ENCODE data around the gene MOB1B.
A peak's percentile ranks its signal among the peaks of the same experiment; 100 is the strongest.

The MOB1B gene

DNA sequence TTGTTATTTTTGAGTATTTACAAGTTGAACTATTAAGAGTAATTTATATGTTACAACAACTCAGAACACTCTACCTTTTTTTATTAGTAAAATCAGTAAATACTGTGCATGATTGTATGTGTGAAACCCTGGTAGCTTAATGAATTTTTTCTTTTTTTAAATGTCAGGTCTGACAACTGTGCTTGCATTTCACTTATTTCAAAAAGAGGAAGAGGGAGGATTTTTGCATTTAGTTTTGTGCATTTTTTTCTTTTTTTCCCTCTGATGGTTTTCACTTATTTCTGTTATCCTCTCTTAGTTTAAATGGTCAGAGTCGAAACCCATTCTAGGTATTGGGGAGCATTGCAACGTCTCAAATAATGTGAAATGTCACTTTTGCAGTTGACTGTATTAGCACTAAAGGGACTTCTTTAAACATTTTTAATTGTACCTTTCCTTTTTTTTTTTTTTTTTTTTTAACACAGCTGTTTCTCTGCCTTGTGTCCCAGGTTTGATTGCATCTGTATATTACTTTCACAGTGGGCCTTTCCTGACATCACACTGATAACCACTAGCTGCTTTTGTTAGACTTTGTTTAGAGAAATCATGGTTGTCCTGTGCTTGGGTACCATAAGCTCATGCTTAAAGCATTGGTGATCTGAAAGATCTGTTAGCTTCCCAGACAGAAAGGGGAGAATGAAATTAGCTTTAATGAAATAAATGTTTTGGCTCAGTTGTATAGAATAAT is 28.5 kb downstream of the MOB1B start:
- H3K27me3 Mint-ChIP-seq = no peaks in the 10 kb centered on the region
- H3K36me3 Mint-ChIP-seq = peaks cover 5% of the 10 kb centered on the region
- no peak overlapping the region for H3K4me3 Mint-ChIP-seq
- peaks cover 38% of the 10 kb centered on the region for H3K4me1 Mint-ChIP-seq (ENCODE audit: low read depth)
- no peaks in the 10 kb centered on the region for H3K9me3 Mint-ChIP-seq (ENCODE audit: low read depth)
- no peak overlapping the region for H3K27ac Mint-ChIP-seq

DNA sequence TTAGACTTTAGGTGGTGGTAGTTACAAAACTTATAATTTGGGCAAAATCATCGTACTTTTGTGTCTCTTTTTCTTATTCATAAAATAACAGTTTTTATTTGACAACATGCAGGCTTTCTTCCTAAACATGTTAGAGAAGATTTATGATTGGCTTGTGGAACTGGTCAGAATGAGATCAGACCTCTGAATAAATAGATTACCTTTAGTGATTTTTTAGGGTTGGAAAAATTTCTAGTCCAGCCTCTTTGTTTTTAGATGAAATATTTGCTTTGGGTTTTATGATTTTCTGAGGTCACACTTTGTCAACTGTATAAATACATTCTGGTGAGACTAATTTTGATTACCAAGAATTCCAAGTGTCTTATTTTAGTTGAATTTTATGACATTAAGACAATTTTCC is 29.2 kb downstream of the MOB1B start:
- no peaks in the 10 kb centered on the region for H3K9me3 Mint-ChIP-seq (ENCODE audit: low read depth)
- no peaks in the 10 kb centered on the region for H3K27me3 Mint-ChIP-seq
- no peak overlapping the region for H3K27ac Mint-ChIP-seq
- peaks cover 6% of the 10 kb centered on the region for H3K36me3 Mint-ChIP-seq
- H3K4me1 Mint-ChIP-seq (ENCODE audit: low read depth) = peaks cover 34% of the 10 kb centered on the region
- no peak overlapping the region for H3K4me3 Mint-ChIP-seq

DNA sequence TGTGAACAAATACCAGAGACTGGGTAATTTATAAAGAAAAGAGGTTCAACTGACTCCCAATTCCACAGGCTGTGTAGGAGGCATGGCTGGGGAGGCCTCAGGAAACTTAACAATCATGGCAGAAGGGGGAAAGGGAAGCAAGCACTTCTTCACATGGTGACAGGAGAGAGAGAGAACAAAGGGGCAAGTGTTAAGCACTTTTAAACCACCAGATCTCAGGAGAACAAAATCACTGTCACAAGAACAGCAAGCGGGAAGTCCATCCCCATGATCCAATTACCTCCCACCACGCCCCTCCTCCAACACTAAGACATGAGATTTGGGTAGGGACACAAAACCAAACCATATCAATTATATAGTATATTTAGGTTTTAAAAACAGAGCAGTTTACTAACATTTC is 30.8 kb downstream of the MOB1B start:
- H3K4me3 Mint-ChIP-seq = no peak overlapping the region

GRCh38 chr4:70935038-70935695 is 33.0 kb downstream of the MOB1B start:
- no peaks in the 10 kb centered on the region for H3K27me3 Mint-ChIP-seq
- H3K4me3 Mint-ChIP-seq = no peak overlapping the region
- H3K36me3 Mint-ChIP-seq = peaks cover 11% of the 10 kb centered on the region
- H3K27ac Mint-ChIP-seq = no peak overlapping the region
- peaks cover 24% of the 10 kb centered on the region for H3K4me1 Mint-ChIP-seq (ENCODE audit: low read depth)
- H3K9me3 Mint-ChIP-seq (ENCODE audit: low read depth) = no peaks in the 10 kb centered on the region

More for the DNA sequence above, 30.8 kb downstream of the MOB1B start:
- Mint-ChIP-seq H3K27ac (no peak overlapping the region), H3K27me3 (no peaks in the 10 kb centered on the region), H3K36me3 (peaks cover 9% of the 10 kb centered on the region), H3K9me3 (ENCODE audit: low read depth) (no peaks in the 10 kb centered on the region), H3K4me1 (ENCODE audit: low read depth) (peaks cover 30% of the 10 kb centered on the region)

GRCh38 chr4:70936200-70936787 is 34.1 kb downstream of the MOB1B start:
- Mint-ChIP-seq H3K36me3 (peaks cover 15% of the 10 kb centered on the region), H3K27ac (peak overlapping the region; percentile 59), H3K27me3 (no peaks in the 10 kb centered on the region), H3K9me3 (ENCODE audit: low read depth) (no peaks in the 10 kb centered on the region), H3K4me1 (ENCODE audit: low read depth) (peaks cover 15% of the 10 kb centered on the region), H3K4me3 (no peak overlapping the region)

- no peak overlapping the region for H3K27ac Mint-ChIP-seq
Measured at GRCh38 chr4:70938086-70938485, 35.9 kb downstream of the MOB1B start.

GRCh38 chr4:70940134-70940533 is 38.0 kb downstream of the MOB1B start:
- Mint-ChIP-seq H3K9me3 (ENCODE audit: low read depth) (no peaks in the 10 kb centered on the region), H3K4me3 (no peak overlapping the region), H3K27ac (no peak overlapping the region), H3K27me3 (no peaks in the 10 kb centered on the region), H3K36me3 (peaks cover 19% of the 10 kb centered on the region), H3K4me1 (ENCODE audit: low read depth) (peaks cover 23% of the 10 kb centered on the region)

More at GRCh38 chr4:70938086-70938485, 35.9 kb downstream of the MOB1B start:
- no peak overlapping the region for H3K4me3 Mint-ChIP-seq
- H3K9me3 Mint-ChIP-seq (ENCODE audit: low read depth) = no peaks in the 10 kb centered on the region
- H3K4me1 Mint-ChIP-seq (ENCODE audit: low read depth) = peaks cover 17% of the 10 kb centered on the region
- peaks cover 13% of the 10 kb centered on the region for H3K36me3 Mint-ChIP-seq
- H3K27me3 Mint-ChIP-seq = no peaks in the 10 kb centered on the region

DNA sequence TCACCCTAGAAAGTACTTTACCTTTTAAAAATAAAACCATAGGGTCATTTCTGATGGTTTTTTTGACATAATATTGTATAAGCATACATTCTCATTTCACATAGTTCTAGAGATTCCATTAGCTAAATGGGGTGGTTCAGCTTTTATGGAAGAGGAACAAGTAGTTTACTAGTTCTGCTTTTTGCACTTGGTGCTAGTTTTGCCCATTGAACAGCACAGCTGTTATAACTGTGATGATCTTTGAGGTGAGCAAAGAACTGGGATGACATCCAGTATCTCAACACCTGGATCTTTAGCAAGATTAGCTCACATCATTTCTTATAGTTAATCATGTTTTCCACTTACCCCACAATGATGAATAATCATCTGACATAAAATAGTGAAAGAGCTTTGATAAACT is 40.9 kb downstream of the MOB1B start:
- Mint-ChIP-seq H3K27ac (no peak overlapping the region), H3K4me3 (no peak overlapping the region), H3K9me3 (ENCODE audit: low read depth) (no peaks in the 10 kb centered on the region), H3K27me3 (no peaks in the 10 kb centered on the region), H3K4me1 (ENCODE audit: low read depth) (peaks cover 15% of the 10 kb centered on the region), H3K36me3 (peaks cover 15% of the 10 kb centered on the region)

- Mint-ChIP-seq H3K36me3 (peaks cover 13% of the 10 kb centered on the region), H3K4me3 (no peak overlapping the region), H3K27ac (no peak overlapping the region), H3K9me3 (ENCODE audit: low read depth) (no peaks in the 10 kb centered on the region), H3K4me1 (ENCODE audit: low read depth) (peaks cover 18% of the 10 kb centered on the region), H3K27me3 (no peaks in the 10 kb centered on the region)
Measured at GRCh38 chr4:70945046-70945445, 42.9 kb downstream of the MOB1B start.

- Mint-ChIP-seq H3K4me1 (ENCODE audit: low read depth) (peaks cover 19% of the 10 kb centered on the region), H3K36me3 (peaks cover 12% of the 10 kb centered on the region), H3K27ac (no peak overlapping the region), H3K9me3 (ENCODE audit: low read depth) (no peaks in the 10 kb centered on the region), H3K27me3 (no peaks in the 10 kb centered on the region), H3K4me3 (no peak overlapping the region)
Measured at GRCh38 chr4:70945452-70946055, 43.4 kb downstream of the MOB1B start.

- H3K4me1 Mint-ChIP-seq (ENCODE audit: low read depth) = peaks cover 20% of the 10 kb centered on the region
- H3K27ac Mint-ChIP-seq = no peak overlapping the region
- no peaks in the 10 kb centered on the region for H3K27me3 Mint-ChIP-seq
- peaks cover 9% of the 10 kb centered on the region for H3K36me3 Mint-ChIP-seq
- no peak overlapping the region for H3K4me3 Mint-ChIP-seq
- H3K9me3 Mint-ChIP-seq (ENCODE audit: low read depth) = no peaks in the 10 kb centered on the region
Measured at GRCh38 chr4:70946939-70947338, 44.8 kb downstream of the MOB1B start.

DNA sequence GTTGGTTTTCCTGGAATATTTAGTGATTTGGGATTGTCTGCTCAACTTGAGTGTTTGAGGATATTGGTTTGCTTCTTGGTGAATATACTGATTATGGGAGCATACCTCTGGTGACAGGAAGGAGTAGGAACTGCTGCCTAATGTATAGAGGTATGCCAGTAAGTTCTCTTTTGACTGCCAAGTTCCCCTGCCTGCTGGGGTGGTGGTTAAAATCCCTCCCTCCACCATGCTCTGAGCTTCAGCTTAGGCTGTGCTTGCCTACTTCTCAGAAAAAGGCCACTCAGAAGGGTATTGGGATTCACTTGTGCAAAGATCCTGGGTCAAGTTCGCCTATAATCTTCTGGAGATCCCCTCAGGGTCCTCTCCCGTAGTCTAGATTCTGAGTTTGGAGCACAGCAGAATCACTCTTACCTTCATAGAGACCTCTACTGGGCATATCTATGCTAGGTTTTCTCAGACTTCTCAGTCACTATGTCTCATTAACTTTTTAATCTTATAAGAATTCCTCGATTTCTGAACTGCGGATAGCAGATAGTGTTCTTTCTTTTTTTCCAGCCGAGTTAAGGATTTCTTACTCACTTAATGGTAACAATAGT is 46.6 kb downstream of the MOB1B start:
- H3K27ac Mint-ChIP-seq = no peak overlapping the region

DNA sequence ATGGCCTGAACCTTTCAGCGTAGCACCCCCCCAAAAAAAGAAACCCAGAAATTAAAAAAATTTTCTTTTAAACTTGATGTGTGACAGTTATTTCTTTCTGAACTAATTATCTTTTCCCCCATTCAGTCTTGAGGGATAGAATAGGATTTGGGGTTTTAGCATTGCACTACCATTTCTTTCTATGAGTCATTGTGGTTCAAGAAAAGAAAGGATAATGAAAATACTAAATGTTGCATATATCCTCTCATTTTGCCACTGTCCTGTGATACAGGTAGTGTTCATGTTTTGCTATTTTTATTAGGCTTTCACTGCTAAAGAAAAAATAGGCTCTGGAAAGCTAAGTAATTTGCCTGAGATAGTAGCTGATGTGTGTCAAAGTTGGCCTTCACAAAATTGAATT is 51.9 kb downstream of the MOB1B start:
- H3K36me3 Mint-ChIP-seq = peaks cover 3% of the 10 kb centered on the region
- no peak overlapping the region for H3K4me3 Mint-ChIP-seq
- H3K27me3 Mint-ChIP-seq = no peaks in the 10 kb centered on the region
- H3K9me3 Mint-ChIP-seq (ENCODE audit: low read depth) = no peaks in the 10 kb centered on the region
- no peak overlapping the region for H3K27ac Mint-ChIP-seq
- peaks cover 8% of the 10 kb centered on the region for H3K4me1 Mint-ChIP-seq (ENCODE audit: low read depth)

More for the DNA sequence above, 46.6 kb downstream of the MOB1B start:
- Mint-ChIP-seq H3K9me3 (ENCODE audit: low read depth) (no peaks in the 10 kb centered on the region), H3K4me3 (no peak overlapping the region), H3K36me3 (peaks cover 5% of the 10 kb centered on the region), H3K4me1 (ENCODE audit: low read depth) (peaks cover 12% of the 10 kb centered on the region), H3K27me3 (no peaks in the 10 kb centered on the region)

DNA sequence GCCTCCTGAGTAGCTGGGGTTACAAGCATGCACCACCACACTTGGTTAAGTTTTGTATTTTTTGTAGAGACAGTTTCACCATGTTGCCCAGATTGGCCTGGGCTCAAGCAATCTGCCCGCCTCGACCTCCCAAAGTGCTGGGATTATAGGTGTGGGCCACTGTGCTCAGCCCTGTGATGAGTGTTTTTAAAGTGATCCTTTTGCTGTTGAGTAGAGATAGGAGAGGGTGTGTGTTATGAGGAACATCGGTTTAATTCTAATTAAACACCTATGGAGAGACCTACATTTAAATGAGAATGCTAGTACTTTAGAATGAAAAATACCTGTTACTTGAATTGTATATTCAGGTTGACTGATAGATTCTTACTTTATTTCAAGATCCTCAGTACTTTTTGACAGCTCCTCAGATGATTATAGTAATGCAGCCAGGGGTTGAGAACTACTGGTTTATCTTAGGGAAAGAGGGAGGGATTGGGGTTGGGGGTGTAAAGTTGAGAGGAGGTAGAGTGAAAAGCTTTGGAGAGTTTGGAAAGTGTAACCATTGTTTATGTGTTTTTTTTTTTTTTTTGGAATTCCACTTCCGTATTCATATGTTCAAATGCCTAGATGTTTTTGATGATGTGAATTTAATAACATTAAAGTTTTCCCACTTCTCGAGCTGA is 54.5 kb downstream of the MOB1B start:
- Mint-ChIP-seq H3K27me3 (no peaks in the 10 kb centered on the region), H3K4me3 (no peak overlapping the region), H3K36me3 (peaks cover 6% of the 10 kb centered on the region), H3K4me1 (ENCODE audit: low read depth) (peaks cover 4% of the 10 kb centered on the region), H3K27ac (no peak overlapping the region), H3K9me3 (ENCODE audit: low read depth) (no peaks in the 10 kb centered on the region)

Data from activated naive CD8-positive, alpha-beta T cell (primary cell).